HCT116 (cell line): Measurements from ENCODE around the gene CPT1A. TPM values are rescaled to one million over a fixed set of nuclear protein-coding genes. Genes with fewer than 3 reads are reported as not detected.

Experiments used
- ATAC-seq: fragments of 200-7000 bp; cut with Tn5 transposase; 2 replicates; pipeline ENCODE4 v1.9.1; 2020; ENCODE audit warnings: mild to moderate bottlenecking, moderate library complexity
- BruUV-seq: library from RNA; stranded (reverse); fragments of 400-500 nt; replicated peaks from 2 replicates; lab custom pipeline; 2021; lab: Mats Ljungman, UMichigan
- CTCF ChIA-PET: fragments of 300-600 bp; sonication (Branson Sonifier 250); formaldehyde crosslinking; loops from one replicate; lab custom pipeline; 2021; ENCODE audit warnings: antibody characterized with exemption; lab: Charles Lee
- POLR2A ChIA-PET: fragments of 300-600, 350-600 bp; sonication (Branson Sonifier 250); formaldehyde crosslinking; loops from one replicate; lab custom pipeline; 2021; ENCODE audit warnings: antibody characterized with exemption; lab: Charles Lee
- RAD21 ChIA-PET, 2 experiments: fragments of 300-600 bp; sonication (Branson Sonifier 250); formaldehyde crosslinking; loops; one replicate each; lab custom pipeline; 2023; ENCODE audit warnings: low total read pairs in 2 of 2; ENCODE audit not compliant: uncharacterized antibody in 2 of 2, unreplicated experiment in 2 of 2, low non-redundant PET in 1 of 2; lab: Charles Lee
- DNase-seq: peaks from one replicate; pipeline ENCODE4 v3.0.0-alpha.2; 2010; ENCODE audit warnings: low read depth, low spot score
- H2AFZ ChIP-seq: fragments of 200-600 bp; shearing (Covaris generic), sonication (generic); 2 replicates; pipeline ENCODE4 v1.6.1; 2017; ENCODE audit warnings: low read depth, mixed run types, mixed read lengths, antibody characterized with exemption, low read length; ENCODE audit not compliant: poor library complexity, severe bottlenecking
- H3K27ac ChIP-seq: 2 replicates; pipeline ENCODE4 v1.5.1; 2012; ENCODE audit warnings: low read depth, low read length
- H3K27me3 ChIP-seq: fragments of 200-600 bp; sonication (generic); 2 replicates; pipeline ENCODE4 v1.6.1; 2016; ENCODE audit warnings: mixed run types, low read length, mixed read lengths; ENCODE audit not compliant: insufficient read depth
- H3K36me3 ChIP-seq, 2 experiments: fragments of 200-500 bp in 1 of 2; fragments of 200-600 bp in 1 of 2; sonication (Bioruptor generic) in 1 of 2; sonication (generic) in 1 of 2; 2 replicates each; pipeline versions ENCODE4 v1.5.1 to v1.6.1; 2014 to 2016; ENCODE audit warnings: low read length in 2 of 2, inconsistent platforms in 1 of 2, mixed read lengths in 1 of 2, mixed run types in 1 of 2; ENCODE audit not compliant: insufficient read depth in 2 of 2, control insufficient read depth in 1 of 2
- H3K4me1 ChIP-seq, 2 experiments: fragments of 200-600 bp in 1 of 2; sonication (generic) in 1 of 2; 2 replicates each; pipeline versions ENCODE4 v1.5.1 to v1.6.1; 2012 to 2017; ENCODE audit warnings: low read length in 2 of 2, inconsistent platforms in 1 of 2, mild to moderate bottlenecking in 1 of 2, mixed read lengths in 1 of 2, mixed run types in 1 of 2, moderate library complexity in 1 of 2; ENCODE audit not compliant: insufficient read depth in 2 of 2, control insufficient read depth in 1 of 2
- H3K4me2 ChIP-seq: fragments of 200-600 bp; sonication (generic); 2 replicates; pipeline ENCODE4 v1.6.1; 2017; ENCODE audit warnings: mixed run types, low read length, mixed read lengths
- H3K4me3 ChIP-seq, 2 experiments: fragments of 200-600 bp in 1 of 2; sonication (generic) in 1 of 2; replicated peaks in 1 of 2; 2 replicates each; pipeline ENCODE4 v1.5.1; 2011 to 2016; ENCODE audit warnings: low read length in 2 of 2, control low read depth in 1 of 2, low read depth in 1 of 2, mild to moderate bottlenecking in 1 of 2, mixed read lengths in 1 of 2, mixed run types in 1 of 2
- H3K79me2 ChIP-seq: fragments of 200-600 bp; sonication (generic); 2 replicates; pipeline ENCODE4 v1.6.1; 2017; ENCODE audit warnings: mild to moderate bottlenecking, mixed run types, low read length, moderate library complexity, mixed read lengths; ENCODE audit not compliant: insufficient read depth
- H3K9ac ChIP-seq: fragments of 200-600 bp; sonication (generic); 2 replicates; pipeline ENCODE4 v1.6.1; 2016; ENCODE audit warnings: low read length, mixed read lengths
- H3K9me2 ChIP-seq: fragments of 200-600 bp; sonication (generic), shearing (Covaris generic); 2 replicates; pipeline ENCODE4 v1.6.1; 2017; ENCODE audit warnings: mixed run types, mild to moderate bottlenecking, moderate library complexity; ENCODE audit not compliant: insufficient read depth
- H3K9me3 ChIP-seq, 2 experiments: fragments of 200-500 bp in 1 of 2; fragments of 200-600 bp in 1 of 2; sonication (Bioruptor generic) in 1 of 2; sonication (generic) in 1 of 2; 2 replicates each; pipeline ENCODE4 v1.6.1; 2014 to 2017; ENCODE audit warnings: low read length in 2 of 2, mixed read lengths in 2 of 2, inconsistent platforms in 1 of 2, low read depth in 1 of 2, mild to moderate bottlenecking in 1 of 2, mixed run types in 1 of 2, moderate library complexity in 1 of 2; ENCODE audit not compliant: control insufficient read depth in 1 of 2, insufficient read depth in 1 of 2
- H4K20me1 ChIP-seq: fragments of 200-600 bp; sonication (generic), shearing (Covaris generic); 2 replicates; pipeline ENCODE4 v1.6.1; 2017; ENCODE audit warnings: mixed run types, mild to moderate bottlenecking, moderate library complexity; ENCODE audit not compliant: insufficient read depth
- ATF3 ChIP-seq: IDR thresholded peaks from 2 replicates; pipeline ENCODE4 v1.6.1; 2012
- CEBPB ChIP-seq: IDR thresholded peaks from 2 replicates; pipeline ENCODE4 v1.6.1; 2012; ENCODE audit warnings: low read depth
- EGR1 ChIP-seq: IDR thresholded peaks from 2 replicates; pipeline ENCODE4 v1.6.1; 2012; ENCODE audit warnings: low read depth
- ELF1 ChIP-seq: IDR thresholded peaks from 2 replicates; pipeline ENCODE4 v1.6.1; 2012; ENCODE audit warnings: low read depth, borderline replicate concordance
- EZH2 ChIP-seq: fragments of 200-600 bp; sonication (generic); IDR thresholded peaks from 2 replicates; pipeline ENCODE4 v1.6.1; 2017; ENCODE audit warnings: antibody characterized with exemption, mixed run types
- EZH2phosphoT487 ChIP-seq: fragments of 200-600 bp; IDR thresholded peaks from 2 replicates; pipeline ENCODE4 v1.6.1; 2018; ENCODE audit warnings: antibody characterized with exemption, borderline replicate concordance
- FOSL1 ChIP-seq: IDR thresholded peaks from 2 replicates; pipeline ENCODE4 v1.6.1; 2012; ENCODE audit warnings: low read depth
- JUND ChIP-seq: IDR thresholded peaks from 2 replicates; pipeline ENCODE4 v1.6.1; 2012
- POLR2A ChIP-seq: IDR thresholded peaks from 2 replicates; pipeline ENCODE4 v1.7.0; 2011; ENCODE audit warnings: borderline replicate concordance; ENCODE audit not compliant: insufficient read depth, insufficient read length; ENCODE audit errors: extremely low read depth
- POLR2AphosphoS5 ChIP-seq: IDR thresholded peaks from 2 replicates; pipeline ENCODE4 v1.6.1; 2011; ENCODE audit warnings: mild to moderate bottlenecking, low read depth, low read length, moderate library complexity
- RAD21 ChIP-seq: IDR thresholded peaks from 2 replicates; pipeline ENCODE4 v1.6.1; 2012; ENCODE audit warnings: low read depth, mild to moderate bottlenecking
- SRF ChIP-seq: IDR thresholded peaks from 2 replicates; pipeline ENCODE4 v1.6.1; 2012; ENCODE audit warnings: low read depth
- TCF7L2 ChIP-seq: IDR thresholded peaks from 2 replicates; pipeline ENCODE4 v1.7.0; 2011; ENCODE audit warnings: borderline replicate concordance, inconsistent platforms; ENCODE audit not compliant: insufficient read depth, insufficient read length; ENCODE audit errors: extremely low read depth
- ZNF274 ChIP-seq: fragments of 200-500 bp; sonication (Bioruptor generic); IDR thresholded peaks from 2 replicates; pipeline ENCODE4 v1.6.1; 2014; ENCODE audit warnings: mild to moderate bottlenecking, low read depth, low read length, inconsistent platforms
- intact Hi-C: fragments of 100-400 bp; cut with micrococcal nuclease; formaldehyde crosslinking; loops from 2 replicates; pipeline ENCODE4 v1.10.0; 2022
- total RNA-seq: library from RNA; stranded (reverse); gene quantifications from one replicate; pipeline ENCODE4 v1.2.1, GENCODE V29; 2021; ENCODE audit not compliant: unreplicated experiment

CPT1A gene
- total RNA-seq, 1 experiment from 2014 or later = 54.4 TPM

GRCh38 chr11:68761801-68762200 is 79.9 kb downstream of the CPT1A start:
- Histone ChIP-seq H4K20me1 (no peaks in the 10 kb centered on the region), H3K4me1 (no peaks in the 10 kb centered on the region), H3K9me2 (no peaks in the 10 kb centered on the region), H3K9ac (no peak overlapping the region), H2AFZ (no peak overlapping the region), H3K4me3 (no peak overlapping the region), H3K27ac (no peak overlapping the region), H3K27me3 (no peaks in the 10 kb centered on the region), H3K36me3 (peaks cover 18 to 19% of the 10 kb centered on the region in 2 experiments; a peak in 3 of 4 replicates), H3K9me3 (no peaks in the 10 kb centered on the region), H3K79me2 (no peaks in the 10 kb centered on the region), H3K4me2 (no peak overlapping the region)
- DNase-seq = no peak
- ChIA-PET CTCF (no interaction called here), POLR2A (no interaction called here), RAD21 (no interaction called here)
- no TSS peak for BruUV-seq
- ATAC-seq = no peak
- intact Hi-C loops = no loop called here
- no peak for TF ChIP-seq CEBPB
- TF ChIP-seq FOSL1 = no peak
- TF ChIP-seq EGR1 = no peak
- TF ChIP-seq EZH2 = no peak
- TF ChIP-seq TCF7L2 = no peak

GRCh38 chr11:68759991-68760390 is 81.7 kb downstream of the CPT1A start:
- Histone ChIP-seq H2AFZ (no peak overlapping the region), H3K79me2 (no peaks in the 10 kb centered on the region), H3K4me1 (no peaks in the 10 kb centered on the region), H3K27ac (no peak overlapping the region), H3K4me2 (no peak overlapping the region), H3K4me3 (no peak overlapping the region), H4K20me1 (no peaks in the 10 kb centered on the region), H3K27me3 (no peaks in the 10 kb centered on the region), H3K9me2 (no peaks in the 10 kb centered on the region), H3K9me3 (no peaks in the 10 kb centered on the region), H3K36me3 (peaks cover 18 to 19% of the 10 kb centered on the region in 2 experiments; a peak in 3 of 4 replicates), H3K9ac (no peak overlapping the region)
- ChIA-PET POLR2A (no interaction called here), RAD21 (no interaction called here), CTCF (no interaction called here)
- BruUV-seq = no TSS peak
- DNase-seq = no peak
- no peak for TF ChIP-seq SRF
- TF ChIP-seq EZH2phosphoT487 = no peak
- TF ChIP-seq POLR2AphosphoS5 = no peak
- no peak for TF ChIP-seq POLR2A
- no peak for TF ChIP-seq ELF1
- no peak for TF ChIP-seq JUND
- no peak for TF ChIP-seq TCF7L2
- TF ChIP-seq ZNF274 = no peak
- no peak for TF ChIP-seq CEBPB
- TF ChIP-seq RAD21 = no peak
- TF ChIP-seq ATF3 = no peak
- ATAC-seq = no peak
- intact Hi-C loops = no loop called here
